Stomach (tissue), 9 donors: ENCODE measurements around the gene JMJD1C. TPM values are rescaled to one million over a fixed set of nuclear protein-coding genes. Genes with fewer than 3 reads are reported as not detected.

Source experiments
- DNase-seq, 2 donors: peaks; one replicate each; pipeline versions ENCODE4 v3.0.0 to v3.0.0-alpha.2; 2013 to 2019
- H3K27ac ChIP-seq, 5 donors: fragments of 200-600 bp in 4 of 5; sonication (generic) in 4 of 5; one replicate each; pipeline ENCODE4 v1.5.1; 2013 to 2019; ENCODE audit warnings: mild to moderate bottlenecking in 1 of 5, moderate library complexity in 1 of 5
- H3K27me3 ChIP-seq, 3 donors: fragments of 200-600 bp; sonication (generic); one replicate each; pipeline ENCODE4 v1.5.1; 2017 to 2019; ENCODE audit warnings: mixed run types in 1 of 3
- H3K36me3 ChIP-seq, 4 donors: fragments of 200-600 bp; sonication (generic); 1 replicate in 3 of 4; 2 replicates in 1 of 4; pipeline ENCODE4 v1.5.1; 2016 to 2019
- H3K4me1 ChIP-seq, 4 donors: fragments of 200-600 bp; sonication (generic); one replicate each; pipeline ENCODE4 v1.5.1; 2016 to 2019
- H3K4me3 ChIP-seq, 4 donors: fragments of 200-600 bp; sonication (generic) in 3 of 4; one replicate each; pipeline ENCODE4 v1.5.1; 2016 to 2019; ENCODE audit warnings: mild to moderate bottlenecking in 1 of 4
- H3K9me3 ChIP-seq, 4 donors: fragments of 200-600 bp; sonication (generic); one replicate each; pipeline ENCODE4 v1.5.1; 2016 to 2019
- EP300 ChIP-seq: sonication (generic); formaldehyde crosslinking; IDR thresholded peaks from one replicate; pipeline ENCODE4 v1.6.1; 2017; ENCODE audit warnings: antibody characterized with exemption
- POLR2A ChIP-seq, 4 donors: fragments of 450-650 bp; IDR thresholded peaks; one replicate each; pipeline ENCODE4 v1.6.1; 2016; ENCODE audit warnings: antibody characterized with exemption in 4 of 4, control low read depth in 2 of 4, mild to moderate bottlenecking in 1 of 4, moderate library complexity in 1 of 4
- POLR2AphosphoS5 ChIP-seq, 3 donors: sonication (generic); formaldehyde crosslinking; IDR thresholded peaks; one replicate each; pipeline ENCODE4 v1.6.1; 2016; ENCODE audit warnings: antibody characterized with exemption in 3 of 3
- WGBS, 5 donors: extraction: QIAGEN DNeasy Blood & Tissue Kit in 3 of 5; methylation state at CpG; one replicate each; pipeline versions ENCODE4 v1.1.5 to v1.1.7; 2013 to 2018; 5-methylcytosine and 5-hydroxymethylcytosine counted together
- intact Hi-C: fragments of 100-400 bp; cut with DNase I; formaldehyde crosslinking; loops from one replicate; pipeline ENCODE4 v1.15.1; 2023; ENCODE audit warnings: low total_unique reads
- polyA plus RNA-seq, 3 donors: library from polyadenylated mRNA; stranded (reverse); fragments of 200-250 nt; gene quantifications; one replicate each; pipeline ENCODE4 v1.2.3, GENCODE V29; 2013
- total RNA-seq, 5 donors: library from RNA; depleted of rRNA; stranded (reverse); fragments of >200 nt; gene quantifications; one replicate each; pipeline versions ENCODE4 v1.1.0 to v1.2.3, GENCODE V29; 2014 to 2016
- TF ChIP-seq, protein P1 (sequence below), 7 experiments: fragments of 450-650 bp in 4 of 7; fragments of 200-600 bp in 3 of 7; sonication (generic) in 3 of 7; IDR thresholded peaks; one replicate each; pipeline ENCODE4 v1.5.1; 2016 to 2019; ENCODE audit warnings: antibody characterized with exemption in 7 of 7, control low read depth in 2 of 7, mild to moderate bottlenecking in 1 of 7
- donor health status: healthy with polysubstance abuse.
- donor health status: Bipolar disorder and iron deficiency.
- donor health status: healthy.

Gene JMJD1C
- total and polyA plus RNA-seq, 8 donors: 13.6 to 235 (median 33.5) TPM

DNA sequence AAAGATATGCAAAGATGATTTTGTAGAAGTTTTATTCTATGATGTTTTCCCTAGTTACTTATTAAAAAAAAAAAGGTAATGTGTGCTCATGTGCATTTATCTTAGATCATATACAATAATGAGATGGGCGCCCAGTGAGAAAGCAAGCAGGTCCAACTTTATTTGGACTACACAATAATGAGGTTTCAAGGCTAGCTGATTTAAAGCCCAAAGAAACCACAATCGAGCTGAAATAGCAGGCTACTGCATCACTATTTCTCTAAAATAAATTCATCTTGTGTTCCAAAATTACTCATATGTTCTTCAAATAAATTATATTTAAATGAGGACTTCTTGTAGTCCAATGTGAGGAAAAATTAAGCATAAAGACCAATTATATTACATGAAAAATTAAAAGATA lies 110.1 kb downstream of the JMJD1C start:
- Histone ChIP-seq H3K27me3 (no peaks in the 10 kb centered on the region), H3K27ac (no peak overlapping the region), H3K9me3 (no peaks in the 10 kb centered on the region), H3K36me3 (no peaks in the 10 kb centered on the region), H3K4me1 (peaks cover 0 to 12% (median 3%) of the 10 kb centered on the region in 4 donors), H3K4me3 (no peak overlapping the region)
- intact Hi-C loops: no loop called here
- no peak for TF ChIP-seq POLR2A (IDR thresholded peaks at IDR 0.05)
- TF ChIP-seq POLR2AphosphoS5 (IDR thresholded peaks at IDR 0.05): no peak
- TF ChIP-seq EP300: no peak
- TF ChIP-seq, protein P1, sequence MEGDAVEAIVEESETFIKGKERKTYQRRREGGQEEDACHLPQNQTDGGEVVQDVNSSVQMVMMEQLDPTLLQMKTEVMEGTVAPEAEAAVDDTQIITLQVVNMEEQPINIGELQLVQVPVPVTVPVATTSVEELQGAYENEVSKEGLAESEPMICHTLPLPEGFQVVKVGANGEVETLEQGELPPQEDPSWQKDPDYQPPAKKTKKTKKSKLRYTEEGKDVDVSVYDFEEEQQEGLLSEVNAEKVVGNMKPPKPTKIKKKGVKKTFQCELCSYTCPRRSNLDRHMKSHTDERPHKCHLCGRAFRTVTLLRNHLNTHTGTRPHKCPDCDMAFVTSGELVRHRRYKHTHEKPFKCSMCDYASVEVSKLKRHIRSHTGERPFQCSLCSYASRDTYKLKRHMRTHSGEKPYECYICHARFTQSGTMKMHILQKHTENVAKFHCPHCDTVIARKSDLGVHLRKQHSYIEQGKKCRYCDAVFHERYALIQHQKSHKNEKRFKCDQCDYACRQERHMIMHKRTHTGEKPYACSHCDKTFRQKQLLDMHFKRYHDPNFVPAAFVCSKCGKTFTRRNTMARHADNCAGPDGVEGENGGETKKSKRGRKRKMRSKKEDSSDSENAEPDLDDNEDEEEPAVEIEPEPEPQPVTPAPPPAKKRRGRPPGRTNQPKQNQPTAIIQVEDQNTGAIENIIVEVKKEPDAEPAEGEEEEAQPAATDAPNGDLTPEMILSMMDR (IDR thresholded peaks at IDR 0.05): no peak
- 30 to 58% (median 51%) methylated on average over 2 of the region's 2 CpGs for WGBS, 5 donors
- no peak for DNase-seq

DNA sequence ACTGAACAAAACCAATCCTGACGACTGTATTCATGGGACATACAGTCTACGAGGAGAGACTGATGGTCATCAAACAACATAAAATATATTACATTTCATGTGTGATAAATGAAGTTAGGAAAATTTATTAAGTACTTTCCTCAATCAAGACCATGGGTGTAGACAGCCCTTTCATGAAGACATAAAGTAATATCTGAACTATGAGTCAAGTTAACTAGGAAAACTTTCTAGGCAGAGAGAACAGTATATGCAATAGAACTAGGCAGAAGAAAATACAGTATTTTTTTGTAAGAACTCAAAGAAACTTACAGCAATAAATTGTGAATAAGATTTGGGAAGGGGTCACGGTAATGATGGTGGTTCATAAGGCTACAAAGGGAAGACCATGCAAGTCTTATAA lies 112.8 kb downstream of the JMJD1C start:
- Histone ChIP-seq H3K9me3 (no peaks in the 10 kb centered on the region), H3K27ac (no peak overlapping the region), H3K4me3 (no peak overlapping the region), H3K27me3 (no peaks in the 10 kb centered on the region), H3K4me1 (peaks cover 0 to 12% (median 3%) of the 10 kb centered on the region in 4 donors), H3K36me3 (no peaks in the 10 kb centered on the region)
- TF ChIP-seq POLR2AphosphoS5 (IDR thresholded peaks at IDR 0.05): no peak
- TF ChIP-seq POLR2A (IDR thresholded peaks at IDR 0.05): no peak
- no peak for TF ChIP-seq EP300
- no peak for DNase-seq
- WGBS, 5 donors: 96 to 99% (median 98%) methylated on average over 3 of the region's 3 CpGs
- intact Hi-C loops: no loop called here

DNA sequence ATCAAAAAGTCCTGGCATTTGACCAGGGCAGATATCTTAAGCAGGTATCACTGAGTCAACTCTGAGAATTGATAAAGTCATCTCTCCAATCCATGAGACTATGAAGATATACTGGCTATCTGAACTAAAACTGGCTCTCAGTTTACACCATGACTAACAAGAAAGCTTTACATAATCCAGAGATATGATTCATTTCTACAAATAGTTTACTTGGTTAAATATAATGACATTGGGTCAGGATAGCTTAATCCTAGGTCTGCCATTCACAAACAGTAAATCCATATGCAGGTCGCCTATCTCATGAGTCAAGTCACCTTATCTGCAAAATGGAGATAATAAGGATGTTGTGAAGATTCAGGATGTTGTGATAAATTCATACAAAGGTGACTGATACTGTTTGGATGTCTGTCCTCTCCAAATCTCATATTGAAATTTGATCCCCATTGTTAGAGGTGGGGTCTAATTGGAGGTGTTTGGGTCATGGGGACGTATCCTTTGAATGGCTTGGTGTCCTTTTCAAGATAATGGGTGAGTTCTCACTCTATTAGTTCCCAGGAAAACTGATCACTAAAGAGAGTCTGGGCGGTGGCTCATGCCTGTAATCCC lies 117.4 kb downstream of the JMJD1C start:
- no peaks in the 10 kb centered on the region for H3K9me3 ChIP-seq
- TF ChIP-seq, protein P1 (IDR thresholded peaks at IDR 0.05): no peak
- TF ChIP-seq POLR2AphosphoS5 (IDR thresholded peaks at IDR 0.05): no peak
- no peak for DNase-seq
- no peak overlapping the region for H3K27ac ChIP-seq
- no peak overlapping the region for H3K4me3 ChIP-seq
- H3K27me3 ChIP-seq: no peaks in the 10 kb centered on the region
- H3K36me3 ChIP-seq: no peaks in the 10 kb centered on the region
- 80 to 94% (median 94%) methylated on average over 3 of the region's 3 CpGs for WGBS, 5 donors
- no peaks in the 10 kb centered on the region for H3K4me1 ChIP-seq
- intact Hi-C loops: no loop called here

DNA sequence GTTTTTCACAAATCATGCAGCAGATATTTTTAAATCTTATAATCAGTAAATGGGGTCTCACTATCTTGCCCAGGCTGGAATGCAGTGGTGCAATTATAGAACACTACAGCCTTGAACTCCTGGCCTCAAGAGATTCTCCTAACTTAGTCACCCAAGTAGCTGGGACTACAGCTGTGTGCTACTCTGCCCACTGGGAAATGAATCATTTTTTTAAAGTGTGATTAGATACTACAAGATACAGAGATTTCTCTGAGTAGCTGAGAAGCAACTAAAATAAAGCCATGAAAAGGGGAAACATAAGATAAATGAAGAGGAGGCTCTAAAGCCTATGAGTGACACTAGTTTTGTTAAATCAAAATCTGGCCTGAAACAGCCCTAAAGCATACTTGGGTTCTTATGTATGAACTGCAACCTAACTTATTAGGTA lies 119.7 kb downstream of the JMJD1C start:
- H3K4me3 ChIP-seq: no peak overlapping the region
- no peaks in the 10 kb centered on the region for H3K9me3 ChIP-seq
- no peaks in the 10 kb centered on the region for H3K36me3 ChIP-seq
- intact Hi-C loops: no loop called here
- no peak for TF ChIP-seq POLR2AphosphoS5 (IDR thresholded peaks at IDR 0.05)
- TF ChIP-seq, protein P1 (IDR thresholded peaks at IDR 0.05): no peak
- TF ChIP-seq EP300: no peak
- no peak for TF ChIP-seq POLR2A (IDR thresholded peaks at IDR 0.05)
- DNase-seq: no peak
- no peak overlapping the region for H3K27ac ChIP-seq
- no peaks in the 10 kb centered on the region for H3K27me3 ChIP-seq
- H3K4me1 ChIP-seq: no peaks in the 10 kb centered on the region

DNA sequence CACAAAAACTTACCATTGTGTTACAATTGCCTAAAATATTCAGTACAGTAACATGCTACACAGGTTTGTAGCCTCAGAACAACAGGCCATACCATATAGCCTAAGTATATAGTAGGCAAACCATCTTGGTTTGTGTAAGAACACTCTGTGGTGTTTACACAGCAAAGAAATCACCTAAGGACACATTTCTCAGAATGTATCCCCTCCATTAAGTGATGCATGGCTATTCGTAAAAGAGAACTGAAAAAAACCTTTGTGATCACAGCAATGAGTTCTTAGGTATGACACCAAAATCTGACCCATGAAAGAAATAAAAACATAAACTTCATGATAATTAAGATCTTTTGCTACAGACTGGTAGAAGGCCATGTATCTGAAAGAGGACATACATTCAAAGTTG lies 121.5 kb downstream of the JMJD1C start:
- 92 to 100% (median 96%) methylated on average over 1 of the region's 1 CpG for WGBS, 5 donors
- Histone ChIP-seq H3K36me3 (no peaks in the 10 kb centered on the region), H3K4me1 (no peaks in the 10 kb centered on the region), H3K27me3 (no peaks in the 10 kb centered on the region), H3K4me3 (no peak overlapping the region), H3K9me3 (no peaks in the 10 kb centered on the region), H3K27ac (no peak overlapping the region)
- DNase-seq: no peak
- no peak for TF ChIP-seq EP300
- TF ChIP-seq, protein P1 (IDR thresholded peaks at IDR 0.05): no peak
- TF ChIP-seq POLR2AphosphoS5 (IDR thresholded peaks at IDR 0.05): no peak
- no peak for TF ChIP-seq POLR2A (IDR thresholded peaks at IDR 0.05)
- intact Hi-C loops: no loop called here
